Endothelial cell of umbilical vein (primary cell): ENCODE measurements around the gene MMS22L. TPM values are rescaled to one million over a fixed set of nuclear protein-coding genes. Genes with fewer than 3 reads are reported as not detected.

Source experiments
- BruUV-seq: library from RNA; stranded (reverse); fragments of 400-500 nt; replicated peaks from 2 replicates; lab custom pipeline; 2021; lab: Mats Ljungman, UMichigan
- CTCF ChIA-PET: fragments of 300-600, 350-600 bp; sonication (Branson Sonifier 250); formaldehyde crosslinking; loops from one replicate; lab custom pipeline; 2021; ENCODE audit warnings: antibody characterized with exemption, inconsistent platforms; lab: Charles Lee
- POLR2A ChIA-PET: fragments of 300-600, 350-600 bp; sonication (Branson Sonifier 250); formaldehyde crosslinking; loops from one replicate; lab custom pipeline; 2021; ENCODE audit warnings: antibody characterized with exemption, inconsistent platforms; lab: Charles Lee
- DNase-seq: peaks from one replicate; pipeline ENCODE4 v3.0.0-alpha.2; 2011; ENCODE audit warnings: low read depth, low spot score
- FAIRE-seq: peaks from 2 replicates; lab custom pipeline; 2011; peaks lifted over from hg19 to GRCh38; lab: Jason Lieb, UNC
- H2AFZ ChIP-seq: 2 replicates; pipeline ENCODE4 v1.6.0; 2012; ENCODE audit warnings: low read depth, low read length, control low read depth, inconsistent platforms
- H3K27ac ChIP-seq: 2 replicates; pipeline ENCODE4 v1.5.1; 2011; ENCODE audit warnings: low read depth, mild to moderate bottlenecking, control low read depth, low read length, moderate library complexity; ENCODE audit not compliant: insufficient read depth
- H3K27me3 ChIP-seq, 2 experiments: 2 replicates each; pipeline versions ENCODE4 v1.6.0 to v1.6.1; 2011; ENCODE audit warnings: low read length in 2 of 2, mixed read lengths in 1 of 2; ENCODE audit not compliant: control insufficient read depth in 2 of 2, insufficient read depth in 2 of 2
- H3K36me3 ChIP-seq, 2 experiments: 2 replicates in 1 of 2; 3 replicates in 1 of 2; pipeline ENCODE4 v1.5.1; 2011; ENCODE audit warnings: low read length in 2 of 2, mild to moderate bottlenecking in 1 of 2, moderate library complexity in 1 of 2; ENCODE audit not compliant: control insufficient read depth in 2 of 2, insufficient read depth in 2 of 2; ENCODE audit errors: extremely low read depth in 1 of 2
- H3K4me1 ChIP-seq: 3 replicates; pipeline ENCODE4 v1.5.1; 2011; ENCODE audit warnings: mild to moderate bottlenecking, low read length; ENCODE audit not compliant: control insufficient read depth, insufficient read depth; ENCODE audit errors: extremely low read depth
- H3K4me2 ChIP-seq: 2 replicates; pipeline ENCODE4 v1.6.1; 2011; ENCODE audit warnings: low read length, control low read depth, mixed read lengths; ENCODE audit not compliant: insufficient read depth
- H3K4me3 ChIP-seq, 3 experiments: fragments of 200-600 bp in 1 of 3; sonication (generic), shearing (Covaris generic) in 1 of 3; replicated peaks in 1 of 3; 2 replicates each; pipeline ENCODE4 v1.5.1; 2011 to 2016; ENCODE audit warnings: control low read depth in 3 of 3, low read length in 3 of 3, mild to moderate bottlenecking in 2 of 3, inconsistent platforms in 1 of 3, low read depth in 1 of 3, moderate library complexity in 1 of 3; ENCODE audit not compliant: insufficient read depth in 1 of 3
- H3K79me2 ChIP-seq: 2 replicates; pipeline ENCODE4 v1.6.0; 2012; ENCODE audit warnings: low read length, inconsistent platforms; ENCODE audit not compliant: control insufficient read depth, insufficient read depth
- H3K9ac ChIP-seq: replicated peaks from 2 replicates; pipeline ENCODE3; 2011; ENCODE audit warnings: low read length, control low read depth; ENCODE audit not compliant: insufficient read depth; ENCODE audit errors: extremely low read depth
- H3K9me1 ChIP-seq: replicated peaks from 3 replicates; pipeline ENCODE4 v1.6.0; 2011; ENCODE audit warnings: mild to moderate bottlenecking, low read length; ENCODE audit not compliant: control insufficient read depth, insufficient read depth; ENCODE audit errors: extremely low read depth
- H3K9me3 ChIP-seq: replicated peaks from 2 replicates; pipeline ENCODE4 v1.5.1; 2012; ENCODE audit warnings: low read length, inconsistent platforms; ENCODE audit not compliant: control insufficient read depth, insufficient read depth
- H4K20me1 ChIP-seq: replicated peaks from 2 replicates; pipeline ENCODE3; 2011; ENCODE audit warnings: mild to moderate bottlenecking, low read length; ENCODE audit not compliant: control insufficient read depth, insufficient read depth; ENCODE audit errors: extremely low read depth
- CTCF ChIP-seq, 2 donors: IDR thresholded peaks; 1 replicate in 1 of 2; 2 replicates in 1 of 2; pipeline ENCODE4 v1.5.1; 2011; ENCODE audit warnings: low read length in 2 of 2, mild to moderate bottlenecking in 2 of 2, moderate library complexity in 2 of 2, control low read depth in 1 of 2, inconsistent platforms in 1 of 2, low read depth in 1 of 2; ENCODE audit not compliant: insufficient read depth in 1 of 2; ENCODE audit errors: extremely low read depth in 1 of 2
- EZH2 ChIP-seq: IDR thresholded peaks from 2 replicates; pipeline ENCODE4 v1.6.1; 2012; ENCODE audit warnings: borderline replicate concordance, low read depth, mild to moderate bottlenecking, moderate library complexity, low read length, inconsistent platforms; ENCODE audit not compliant: severe bottlenecking
- FOS ChIP-seq: IDR thresholded peaks from 2 replicates; pipeline ENCODE4 v1.6.1; 2011; ENCODE audit warnings: mild to moderate bottlenecking, low read length, moderate library complexity, borderline replicate concordance; ENCODE audit not compliant: insufficient read depth
- GATA2 ChIP-seq: IDR thresholded peaks from 2 replicates; pipeline ENCODE4 v1.7.0; 2011; ENCODE audit warnings: low read depth, mild to moderate bottlenecking, moderate library complexity, mixed read lengths, low read length; ENCODE audit not compliant: insufficient read length, insufficient read depth
- JUN ChIP-seq: IDR thresholded peaks from 2 replicates; pipeline ENCODE4 v1.6.1; 2011; ENCODE audit warnings: borderline replicate concordance, low read depth; ENCODE audit not compliant: insufficient read length, insufficient read depth
- MAX ChIP-seq: IDR thresholded peaks from 2 replicates; pipeline ENCODE4 v1.6.1; 2011; ENCODE audit not compliant: insufficient read depth, insufficient read length
- MYC ChIP-seq: IDR thresholded peaks from one replicate; pipeline ENCODE4 v1.6.1; 2011; ENCODE audit warnings: mild to moderate bottlenecking, low read depth, low read length
- POLR2A ChIP-seq: IDR thresholded peaks from 2 replicates; pipeline ENCODE4 v1.6.1; 2012; ENCODE audit warnings: low read depth, mild to moderate bottlenecking, control low read depth, low read length
- POLR2AphosphoS5 ChIP-seq: IDR thresholded peaks from 2 replicates; pipeline ENCODE4 v1.6.1; 2012; ENCODE audit warnings: low read depth, mild to moderate bottlenecking, control low read depth, low read length, moderate library complexity; ENCODE audit not compliant: insufficient read depth
- dilution Hi-C: fragments of 300-500 bp; cut with MboI; formaldehyde crosslinking; loops from one replicate; pipeline ENCODE4 v1.15.0; 2019; ENCODE audit warnings: low sequenced_read_pairs; ENCODE audit not compliant: extremely low pct_ligation_motif_present
- intact Hi-C: fragments of 100-400 bp; cut with micrococcal nuclease; formaldehyde crosslinking; loops from one replicate; pipeline ENCODE4 v1.10.0; 2022
- polyA plus RNA-seq, 4 experiments: library from polyadenylated mRNA; depleted of rRNA in 3 of 4; stranded (reverse) in 3 of 4; unstranded in 1 of 4; fragments of >200 nt; gene quantifications; 2 replicates each; pipeline versions ENCODE4 v1.2.1 to v1.2.3, GENCODE V29; 2011 to 2012; ENCODE audit warnings: missing spikeins in 1 of 4
- total RNA-seq: library from RNA; stranded (reverse); gene quantifications from 2 replicates; pipeline ENCODE4 v1.2.3, GENCODE V29; 2021

The MMS22L gene
- total and polyA plus RNA-seq, 2 donors (not counting 3 experiments of a cell fraction or from before 2014, with no cell fraction given): 5.5 to 19.3 TPM

- Histone ChIP-seq H3K4me3 (no peak overlapping the region), H3K9me3 (no peaks in the 10 kb centered on the region), H3K4me2 (no peak overlapping the region), H3K9me1 (no peaks in the 10 kb centered on the region), H3K4me1 (no peaks in the 10 kb centered on the region), H4K20me1 (no peaks in the 10 kb centered on the region), H3K9ac (no peak overlapping the region), H2AFZ (no peak overlapping the region), H3K27me3 (no peaks in the 10 kb centered on the region), H3K27ac (no peak overlapping the region), H3K79me2 (no peaks in the 10 kb centered on the region), H3K36me3 (no peaks in the 10 kb centered on the region)
- CTCF ChIA-PET: no interaction called here
- DNase-seq (no peak), FAIRE-seq (no peak)
- POLR2A ChIA-PET: no interaction called here
- intact Hi-C loops: no loop called here
- TF ChIP-seq FOS (no peak), JUN (no peak), CTCF (IDR thresholded peaks at IDR 0.05; ENCODE audit: extremely low read depth in 1 of 2, insufficient read depth in 1 of 2, low read depth in 1 of 2, low read length in 2 of 2) (no peak), GATA2 (no peak), POLR2A (no peak), POLR2AphosphoS5 (no peak), MAX (no peak), MYC (no peak), EZH2 (no peak)
- no TSS peak for BruUV-seq
- dilution Hi-C loops: no loop called here
Measured at GRCh38 chr6:97092673-97093305, 190.2 kb downstream of the MMS22L start.
